ENCODE results near the gene CCDC154. TPM values are rescaled to one million over a fixed set of nuclear protein-coding genes. Genes with fewer than 3 reads are reported as not detected.

Gene CCDC154
- total and polyA plus RNA-seq, 2 experiments from 2014 or later: 0.18 TPM; not detected in 1

DNA sequence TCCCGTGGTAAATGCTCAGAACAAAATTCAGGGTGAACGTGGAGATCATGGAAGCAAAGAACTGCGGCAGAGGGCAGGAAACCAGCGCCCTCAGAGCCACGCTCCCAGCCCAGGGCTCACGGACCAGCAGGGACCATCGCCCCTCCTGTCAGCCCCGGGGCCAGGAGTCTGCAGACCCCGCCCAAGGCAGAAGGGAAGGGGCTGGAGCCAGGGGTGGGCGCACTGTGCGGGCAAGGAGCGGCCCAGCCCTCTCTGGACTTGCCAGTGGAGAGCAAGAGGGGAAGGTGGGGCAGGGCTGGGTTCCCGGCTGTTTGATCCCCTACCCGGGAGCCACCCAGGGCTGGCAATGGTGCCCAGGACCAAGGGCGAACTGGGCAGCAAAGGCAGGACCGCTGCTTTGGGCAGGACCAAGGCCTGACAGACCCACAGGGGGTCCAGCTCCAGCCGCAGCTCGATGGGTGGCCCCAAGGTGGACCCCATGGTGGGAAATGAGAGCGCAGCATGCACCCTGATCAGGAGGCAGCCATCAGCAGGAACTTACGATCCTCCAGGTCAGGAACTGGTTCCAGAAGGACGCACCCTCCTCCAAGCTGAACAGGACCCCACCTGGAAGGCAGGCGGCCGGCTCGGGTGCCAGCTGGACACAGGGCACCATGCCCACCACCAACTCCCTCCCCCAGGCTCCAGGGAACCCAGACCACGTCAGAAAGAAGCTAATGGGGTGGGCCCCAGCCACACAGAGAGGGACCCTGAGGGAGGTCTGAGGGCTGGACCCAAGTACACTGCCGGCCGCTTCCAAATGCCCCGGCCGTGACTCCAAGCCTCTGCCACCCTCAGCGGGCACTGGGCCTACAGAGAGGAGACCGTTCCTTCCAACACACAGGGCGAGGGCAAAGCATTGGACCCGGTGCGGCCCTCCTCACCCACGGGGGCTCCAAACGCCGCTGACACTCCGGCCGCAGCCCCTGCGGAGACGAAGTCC, 11.1 kb upstream of the CCDC154 start:
- no peak overlapping the region for H3K27ac ChIP-seq
- no peaks in the 10 kb centered on the region for H3F3A ChIP-seq (ENCODE audit: insufficient read depth)
- DNase-seq: no peak
- no peaks in the 10 kb centered on the region for H3K9me3 ChIP-seq (ENCODE audit: low read depth)
- TF ChIP-seq EZH2 (IDR thresholded peaks at IDR 0.05; ENCODE audit: insufficient read depth, poor library complexity, severe bottlenecking) (no peak), EZH2phosphoT487 (IDR thresholded peaks at IDR 0.05; ENCODE audit: insufficient read depth, low read depth) (no peak)
- H3K4me3 ChIP-seq: no peak overlapping the region
- H3K9me2 ChIP-seq (ENCODE audit: insufficient read depth): no peaks in the 10 kb centered on the region
- H3K4me2 ChIP-seq (ENCODE audit: unreplicated experiment): no peak overlapping the region
- H3K9ac ChIP-seq: no peak overlapping the region
- H3K79me2 ChIP-seq (ENCODE audit: insufficient read depth): no peaks in the 10 kb centered on the region
- no peaks in the 10 kb centered on the region for H3K4me1 ChIP-seq (ENCODE audit: insufficient read depth)
- no peaks in the 10 kb centered on the region for H3K27me3 ChIP-seq (replicated peaks; ENCODE audit: insufficient read depth)
- in situ Hi-C loops (cut with MboI): no loop called here
- 94 to 95% methylated on average over 39 to 41 of the region's 41 CpGs for WGBS, 2 experiments (ENCODE audit: low coverage in 1 of 2, low lambda C conversion rate in 2 of 2, missing lambda C conversion rate in 2 of 2)
- H4K20me1 ChIP-seq (ENCODE audit: insufficient read depth): no peaks in the 10 kb centered on the region
- H2AFZ ChIP-seq: no peak overlapping the region
- no peaks in the 10 kb centered on the region for H3K36me3 ChIP-seq (ENCODE audit: low read depth)

DNA sequence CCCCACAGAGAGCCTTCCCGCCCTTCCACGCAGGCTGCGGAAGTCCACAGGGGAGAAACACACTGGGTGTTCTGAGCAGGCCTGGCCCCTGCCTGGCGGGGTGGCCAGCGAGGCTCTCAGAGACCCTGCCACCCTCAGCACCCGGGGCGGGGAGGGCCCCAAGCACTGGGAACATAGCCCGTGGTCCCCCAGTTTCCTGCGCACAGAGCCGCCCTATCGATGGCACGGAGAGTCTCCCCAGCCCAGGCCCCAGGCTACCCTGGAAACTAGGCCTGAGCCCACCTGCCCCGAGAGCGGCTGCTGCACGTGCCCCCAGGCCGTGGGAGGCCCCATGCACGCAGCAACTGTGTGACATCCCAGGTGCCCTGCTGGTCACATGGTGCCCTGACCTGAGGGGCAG, 10.2 kb upstream of the CCDC154 start:
- Histone ChIP-seq H3K27ac (no peak overlapping the region), H2AFZ (no peak overlapping the region), H3K79me2 (ENCODE audit: insufficient read depth) (no peaks in the 10 kb centered on the region), H4K20me1 (ENCODE audit: insufficient read depth) (no peaks in the 10 kb centered on the region), H3K9ac (no peak overlapping the region), H3K4me1 (ENCODE audit: insufficient read depth) (no peaks in the 10 kb centered on the region), H3K4me2 (ENCODE audit: unreplicated experiment) (no peak overlapping the region), H3K4me3 (no peak overlapping the region), H3K36me3 (ENCODE audit: low read depth) (no peaks in the 10 kb centered on the region), H3K9me3 (ENCODE audit: low read depth) (no peaks in the 10 kb centered on the region), H3F3A (ENCODE audit: insufficient read depth) (no peaks in the 10 kb centered on the region), H3K9me2 (ENCODE audit: insufficient read depth) (no peaks in the 10 kb centered on the region), H3K27me3 (replicated peaks; ENCODE audit: insufficient read depth) (no peaks in the 10 kb centered on the region)
- in situ Hi-C loops (cut with MboI): no loop called here
- no peak for DNase-seq
- 93 to 94% methylated on average over 14 to 17 of the region's 17 CpGs for WGBS, 2 experiments (ENCODE audit: low coverage in 1 of 2, low lambda C conversion rate in 2 of 2, missing lambda C conversion rate in 2 of 2)
- no peak for TF ChIP-seq EZH2 (IDR thresholded peaks at IDR 0.05; ENCODE audit: insufficient read depth, poor library complexity, severe bottlenecking)

DNA sequence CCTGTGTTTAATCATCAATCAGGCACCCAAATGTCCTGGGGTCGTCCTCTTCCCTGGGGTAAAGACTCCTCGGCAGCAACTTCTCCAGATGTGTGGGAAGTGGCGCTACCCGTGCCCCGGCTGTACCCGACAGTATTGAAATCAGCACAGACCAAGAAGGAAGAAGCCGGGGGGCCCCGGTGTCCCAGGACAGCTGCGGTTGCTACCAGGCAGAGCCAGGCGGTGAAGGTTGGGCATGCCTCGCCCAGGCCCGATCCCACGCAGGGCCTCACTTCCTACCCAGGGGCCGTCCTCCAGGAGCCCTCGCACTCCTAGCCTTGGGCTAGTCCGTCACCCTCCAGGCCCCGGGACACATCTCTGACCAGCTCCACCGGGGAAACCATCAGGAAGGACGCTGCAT, 9.0 kb upstream of the CCDC154 start:
- in situ Hi-C loops (cut with MboI): no loop called here
- Histone ChIP-seq H3K27ac (no peak overlapping the region), H3K9me3 (ENCODE audit: low read depth) (no peaks in the 10 kb centered on the region), H3K9ac (no peak overlapping the region), H3K27me3 (replicated peaks; ENCODE audit: insufficient read depth) (no peaks in the 10 kb centered on the region), H3K79me2 (ENCODE audit: insufficient read depth) (no peaks in the 10 kb centered on the region), H3F3A (ENCODE audit: insufficient read depth) (no peaks in the 10 kb centered on the region), H3K4me2 (ENCODE audit: unreplicated experiment) (no peak overlapping the region), H3K36me3 (ENCODE audit: low read depth) (no peaks in the 10 kb centered on the region), H3K4me3 (no peak overlapping the region), H3K9me2 (ENCODE audit: insufficient read depth) (no peaks in the 10 kb centered on the region), H2AFZ (no peak overlapping the region), H4K20me1 (ENCODE audit: insufficient read depth) (no peaks in the 10 kb centered on the region), H3K4me1 (ENCODE audit: insufficient read depth) (no peaks in the 10 kb centered on the region)
- TF ChIP-seq EZH2phosphoT487 (IDR thresholded peaks at IDR 0.05; ENCODE audit: insufficient read depth, low read depth) (no peak), EZH2 (IDR thresholded peaks at IDR 0.05; ENCODE audit: insufficient read depth, poor library complexity, severe bottlenecking) (no peak)
- DNase-seq: no peak
- WGBS, 2 experiments (ENCODE audit: low coverage in 1 of 2, low lambda C conversion rate in 2 of 2, missing lambda C conversion rate in 2 of 2): 91 to 93% methylated on average over 17 to 18 of the region's 19 CpGs

- TF ChIP-seq EZH2 (IDR thresholded peaks at IDR 0.05; ENCODE audit: insufficient read depth, poor library complexity, severe bottlenecking) (no peak), EZH2phosphoT487 (IDR thresholded peaks at IDR 0.05; ENCODE audit: insufficient read depth, low read depth) (no peak)
- in situ Hi-C loops (cut with MboI): no loop called here
Measured at GRCh38 chr16:1452530-1452929, 8.2 kb upstream of the CCDC154 start.

More at GRCh38 chr16:1452530-1452929, 8.2 kb upstream of the CCDC154 start:
- H4K20me1 ChIP-seq (ENCODE audit: insufficient read depth): no peaks in the 10 kb centered on the region
- no peaks in the 10 kb centered on the region for H3K79me2 ChIP-seq (ENCODE audit: insufficient read depth)
- no peaks in the 10 kb centered on the region for H3F3A ChIP-seq (ENCODE audit: insufficient read depth)
- WGBS, 2 experiments (ENCODE audit: low coverage in 1 of 2, low lambda C conversion rate in 2 of 2, missing lambda C conversion rate in 2 of 2): 95 to 96% methylated on average over 15 to 20 of the region's 20 CpGs
- H2AFZ ChIP-seq: no peak overlapping the region
- no peaks in the 10 kb centered on the region for H3K36me3 ChIP-seq (ENCODE audit: low read depth)
- H3K27ac ChIP-seq: no peak overlapping the region
- no peaks in the 10 kb centered on the region for H3K9me2 ChIP-seq (ENCODE audit: insufficient read depth)
- H3K4me1 ChIP-seq (ENCODE audit: insufficient read depth): no peaks in the 10 kb centered on the region
- H3K4me3 ChIP-seq: no peak overlapping the region
- H3K9ac ChIP-seq: no peak overlapping the region
- H3K9me3 ChIP-seq (ENCODE audit: low read depth): no peaks in the 10 kb centered on the region
- no peak overlapping the region for H3K4me2 ChIP-seq (ENCODE audit: unreplicated experiment)
- no peak for DNase-seq
- H3K27me3 ChIP-seq (replicated peaks; ENCODE audit: insufficient read depth): no peaks in the 10 kb centered on the region
